ENCODE results near the gene CDH11. TPM values are rescaled to one million over a fixed set of nuclear protein-coding genes. Genes with fewer than 3 reads are reported as not detected.

CDH11 gene
- total RNA-seq, 1 experiment from 2014 or later: 0.64 TPM

GRCh38 chr16:65004570-65004969, 117.3 kb downstream of the CDH11 start:
- TF ChIP-seq SIN3A (IDR thresholded peaks at IDR 0.05; ENCODE audit: borderline replicate concordance, insufficient read depth, low read depth, low read length) (no peak), POLR2AphosphoS5 (IDR thresholded peaks at IDR 0.05; ENCODE audit: low read depth, low read length) (no peak), TCF7L2 (IDR thresholded peaks at IDR 0.05; ENCODE audit: low read depth, low read length) (no peak)
- TF ChIP-seq, protein P1, sequence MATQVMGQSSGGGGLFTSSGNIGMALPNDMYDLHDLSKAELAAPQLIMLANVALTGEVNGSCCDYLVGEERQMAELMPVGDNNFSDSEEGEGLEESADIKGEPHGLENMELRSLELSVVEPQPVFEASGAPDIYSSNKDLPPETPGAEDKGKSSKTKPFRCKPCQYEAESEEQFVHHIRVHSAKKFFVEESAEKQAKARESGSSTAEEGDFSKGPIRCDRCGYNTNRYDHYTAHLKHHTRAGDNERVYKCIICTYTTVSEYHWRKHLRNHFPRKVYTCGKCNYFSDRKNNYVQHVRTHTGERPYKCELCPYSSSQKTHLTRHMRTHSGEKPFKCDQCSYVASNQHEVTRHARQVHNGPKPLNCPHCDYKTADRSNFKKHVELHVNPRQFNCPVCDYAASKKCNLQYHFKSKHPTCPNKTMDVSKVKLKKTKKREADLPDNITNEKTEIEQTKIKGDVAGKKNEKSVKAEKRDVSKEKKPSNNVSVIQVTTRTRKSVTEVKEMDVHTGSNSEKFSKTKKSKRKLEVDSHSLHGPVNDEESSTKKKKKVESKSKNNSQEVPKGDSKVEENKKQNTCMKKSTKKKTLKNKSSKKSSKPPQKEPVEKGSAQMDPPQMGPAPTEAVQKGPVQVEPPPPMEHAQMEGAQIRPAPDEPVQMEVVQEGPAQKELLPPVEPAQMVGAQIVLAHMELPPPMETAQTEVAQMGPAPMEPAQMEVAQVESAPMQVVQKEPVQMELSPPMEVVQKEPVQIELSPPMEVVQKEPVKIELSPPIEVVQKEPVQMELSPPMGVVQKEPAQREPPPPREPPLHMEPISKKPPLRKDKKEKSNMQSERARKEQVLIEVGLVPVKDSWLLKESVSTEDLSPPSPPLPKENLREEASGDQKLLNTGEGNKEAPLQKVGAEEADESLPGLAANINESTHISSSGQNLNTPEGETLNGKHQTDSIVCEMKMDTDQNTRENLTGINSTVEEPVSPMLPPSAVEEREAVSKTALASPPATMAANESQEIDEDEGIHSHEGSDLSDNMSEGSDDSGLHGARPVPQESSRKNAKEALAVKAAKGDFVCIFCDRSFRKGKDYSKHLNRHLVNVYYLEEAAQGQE (IDR thresholded peaks at IDR 0.05; ENCODE audit: insufficient read depth in 1 of 2, low read depth in 2 of 2, low read length in 1 of 2): no peak
- TF ChIP-seq, protein P2, sequence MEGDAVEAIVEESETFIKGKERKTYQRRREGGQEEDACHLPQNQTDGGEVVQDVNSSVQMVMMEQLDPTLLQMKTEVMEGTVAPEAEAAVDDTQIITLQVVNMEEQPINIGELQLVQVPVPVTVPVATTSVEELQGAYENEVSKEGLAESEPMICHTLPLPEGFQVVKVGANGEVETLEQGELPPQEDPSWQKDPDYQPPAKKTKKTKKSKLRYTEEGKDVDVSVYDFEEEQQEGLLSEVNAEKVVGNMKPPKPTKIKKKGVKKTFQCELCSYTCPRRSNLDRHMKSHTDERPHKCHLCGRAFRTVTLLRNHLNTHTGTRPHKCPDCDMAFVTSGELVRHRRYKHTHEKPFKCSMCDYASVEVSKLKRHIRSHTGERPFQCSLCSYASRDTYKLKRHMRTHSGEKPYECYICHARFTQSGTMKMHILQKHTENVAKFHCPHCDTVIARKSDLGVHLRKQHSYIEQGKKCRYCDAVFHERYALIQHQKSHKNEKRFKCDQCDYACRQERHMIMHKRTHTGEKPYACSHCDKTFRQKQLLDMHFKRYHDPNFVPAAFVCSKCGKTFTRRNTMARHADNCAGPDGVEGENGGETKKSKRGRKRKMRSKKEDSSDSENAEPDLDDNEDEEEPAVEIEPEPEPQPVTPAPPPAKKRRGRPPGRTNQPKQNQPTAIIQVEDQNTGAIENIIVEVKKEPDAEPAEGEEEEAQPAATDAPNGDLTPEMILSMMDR (IDR thresholded peaks at IDR 0.05): no peak
- intact Hi-C loops (cut with micrococcal nuclease; ENCODE audit: unreplicated experiment) (no loop called here), in situ Hi-C loops (cut with HindIII; ENCODE audit: low pct_unique_long_range_greater_than_20kb, low sequenced_read_pairs) (no loop called here)
- ATAC-seq: no peak
- Histone ChIP-seq H3K4me3 (ENCODE audit: low read depth in 2 of 2, low read length in 2 of 2) (no peak overlapping the region), H3K4me1 (ENCODE audit: control insufficient read depth, insufficient read depth, low read length) (no peaks in the 10 kb centered on the region), H3K27me3 (ENCODE audit: control insufficient read depth, insufficient read depth, low read length) (no peaks in the 10 kb centered on the region), H3K36me3 (ENCODE audit: control insufficient read depth, insufficient read depth, low read length) (no peaks in the 10 kb centered on the region), H3K9me3 (ENCODE audit: control insufficient read depth, insufficient read depth, low read depth, low read length) (no peaks in the 10 kb centered on the region), H3K27ac (ENCODE audit: low read length) (no peak overlapping the region)
- POLR2A ChIA-PET: no interaction called here
- DNase-seq (ENCODE audit: low read depth, low spot score): no peak
- no TSS peak for BruUV-seq (replicated peaks)
- CTCF ChIA-PET: no interaction called here

- H3K4me1 ChIP-seq (ENCODE audit: control insufficient read depth, insufficient read depth, low read length): no peaks in the 10 kb centered on the region
- ATAC-seq (no peak), DNase-seq (ENCODE audit: low read depth, low spot score) (no peak)
- POLR2A ChIA-PET: no interaction called here
- in situ Hi-C loops (cut with HindIII; ENCODE audit: low pct_unique_long_range_greater_than_20kb, low sequenced_read_pairs) (no loop called here), intact Hi-C loops (cut with micrococcal nuclease; ENCODE audit: unreplicated experiment) (no loop called here)
- H3K27ac ChIP-seq (ENCODE audit: low read length): no peak overlapping the region
- CTCF ChIA-PET: no interaction called here
- no peaks in the 10 kb centered on the region for H3K27me3 ChIP-seq (ENCODE audit: control insufficient read depth, insufficient read depth, low read length)
- no peaks in the 10 kb centered on the region for H3K36me3 ChIP-seq (ENCODE audit: control insufficient read depth, insufficient read depth, low read length)
- no TSS peak for BruUV-seq (replicated peaks)
- no peak overlapping the region for H3K4me3 ChIP-seq (ENCODE audit: low read depth in 2 of 2, low read length in 2 of 2)
- TF ChIP-seq SIN3A (IDR thresholded peaks at IDR 0.05; ENCODE audit: borderline replicate concordance, insufficient read depth, low read depth, low read length) (no peak), POLR2AphosphoS5 (IDR thresholded peaks at IDR 0.05; ENCODE audit: low read depth, low read length) (no peak), TCF7L2 (IDR thresholded peaks at IDR 0.05; ENCODE audit: low read depth, low read length) (no peak)
- TF ChIP-seq, protein P1 (IDR thresholded peaks at IDR 0.05; ENCODE audit: insufficient read depth in 1 of 2, low read depth in 2 of 2, low read length in 1 of 2): no peak
- TF ChIP-seq, protein P2 (IDR thresholded peaks at IDR 0.05): no peak
- H3K9me3 ChIP-seq (ENCODE audit: control insufficient read depth, insufficient read depth, low read depth, low read length): no peaks in the 10 kb centered on the region
Measured at GRCh38 chr16:65003621-65004020, 118.2 kb downstream of the CDH11 start.
